GM18873 (cell line): Measurements from ENCODE around the gene SPDEF.

ENCODE experiments used
- ATAC-seq: cut with Tn5 transposase; IDR thresholded peaks from one replicate; pipeline ENCODE4 v1.9.1; 2021; ENCODE audit warnings: mild to moderate bottlenecking, moderate library complexity, moderate number of reproducible peaks; ENCODE audit not compliant: unreplicated experiment, low FRiP score

Gene SPDEF

DNA sequence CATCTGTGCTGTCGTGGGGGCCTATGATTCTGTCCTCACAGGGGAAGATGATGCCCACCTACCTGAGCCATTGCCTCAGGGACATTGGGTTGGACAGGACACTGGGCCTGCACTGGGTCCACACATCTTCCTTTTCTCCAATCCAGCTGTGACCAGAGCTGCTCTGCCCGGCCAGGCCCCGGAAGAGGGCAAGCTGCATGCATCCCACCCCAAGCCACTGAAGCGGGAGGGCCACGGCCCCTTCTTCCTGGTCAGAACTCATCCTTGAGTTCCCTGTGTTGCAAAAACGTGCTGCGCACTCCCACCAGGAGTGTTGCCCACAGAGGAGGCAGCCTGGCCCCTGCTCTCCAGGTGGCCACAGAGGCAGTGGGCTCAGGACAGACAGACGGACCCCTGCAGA, 38.2 kb downstream of the SPDEF start:
- no peak for ATAC-seq

DNA sequence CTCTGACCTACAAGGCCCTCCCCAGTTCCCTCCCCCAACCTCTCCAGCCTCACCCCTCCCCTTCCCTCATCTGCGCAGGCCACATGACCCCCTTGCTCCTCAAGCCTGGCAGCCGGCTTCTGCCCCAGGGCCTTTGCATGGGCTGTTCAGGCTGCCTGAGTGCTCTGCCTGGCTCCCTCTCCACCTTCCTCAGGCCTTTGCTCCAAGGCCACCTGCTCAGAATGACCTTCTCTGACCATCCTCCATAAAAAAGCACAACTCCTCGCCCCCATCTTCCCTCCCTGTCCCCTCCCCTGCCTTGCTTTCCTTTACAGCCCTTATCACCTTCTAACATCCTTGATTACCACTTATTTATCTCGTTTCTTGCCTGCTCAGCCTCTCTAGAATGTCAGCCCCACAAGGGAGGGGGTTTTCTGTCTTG, 38.7 kb downstream of the SPDEF start:
- no peak for ATAC-seq

DNA sequence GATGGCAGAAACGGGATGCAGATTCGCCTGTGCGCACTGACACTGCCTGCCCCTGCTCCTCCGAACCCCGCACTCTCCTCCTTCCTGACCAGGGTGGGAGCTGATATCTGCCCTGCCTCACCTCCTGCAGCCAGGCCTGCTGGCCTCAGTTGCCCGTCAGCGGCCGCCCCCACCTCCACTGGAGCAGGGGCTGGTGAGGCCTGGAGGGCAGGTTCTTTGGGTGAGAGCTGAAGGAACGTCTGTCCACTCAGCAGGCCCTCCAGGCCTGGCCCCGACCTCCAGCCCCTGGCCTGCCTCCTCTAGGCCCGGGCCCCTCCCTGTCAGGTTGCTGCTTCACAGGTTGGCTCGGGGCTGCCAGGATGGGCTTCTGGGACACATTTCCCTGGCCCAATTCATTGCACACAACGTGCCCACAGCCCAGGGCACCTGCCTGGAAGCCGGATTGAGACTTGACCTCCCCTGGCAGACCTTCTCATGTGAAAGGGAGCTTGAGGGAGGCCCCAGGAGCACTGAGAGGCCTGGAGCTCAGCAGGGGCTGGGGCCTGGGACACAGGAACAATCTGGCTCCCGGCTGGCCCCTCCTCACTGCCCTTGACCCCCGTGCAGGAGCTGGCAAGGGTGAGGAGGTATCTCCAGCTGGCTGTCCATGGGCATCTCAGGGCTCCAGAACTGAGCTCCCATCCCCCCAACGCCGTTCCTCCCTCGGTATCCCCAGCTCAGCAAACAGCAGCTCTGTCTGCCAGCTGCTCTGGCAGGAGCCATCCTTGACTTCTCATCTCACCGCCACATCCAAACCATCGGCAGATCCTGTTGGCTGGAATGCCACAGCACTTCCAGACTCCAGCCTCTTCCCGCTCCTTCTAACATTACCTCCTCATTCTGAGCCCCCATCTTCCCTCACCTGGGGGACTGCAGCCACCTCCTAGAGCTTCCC, 39.5 kb downstream of the SPDEF start:
- no peak for ATAC-seq

DNA sequence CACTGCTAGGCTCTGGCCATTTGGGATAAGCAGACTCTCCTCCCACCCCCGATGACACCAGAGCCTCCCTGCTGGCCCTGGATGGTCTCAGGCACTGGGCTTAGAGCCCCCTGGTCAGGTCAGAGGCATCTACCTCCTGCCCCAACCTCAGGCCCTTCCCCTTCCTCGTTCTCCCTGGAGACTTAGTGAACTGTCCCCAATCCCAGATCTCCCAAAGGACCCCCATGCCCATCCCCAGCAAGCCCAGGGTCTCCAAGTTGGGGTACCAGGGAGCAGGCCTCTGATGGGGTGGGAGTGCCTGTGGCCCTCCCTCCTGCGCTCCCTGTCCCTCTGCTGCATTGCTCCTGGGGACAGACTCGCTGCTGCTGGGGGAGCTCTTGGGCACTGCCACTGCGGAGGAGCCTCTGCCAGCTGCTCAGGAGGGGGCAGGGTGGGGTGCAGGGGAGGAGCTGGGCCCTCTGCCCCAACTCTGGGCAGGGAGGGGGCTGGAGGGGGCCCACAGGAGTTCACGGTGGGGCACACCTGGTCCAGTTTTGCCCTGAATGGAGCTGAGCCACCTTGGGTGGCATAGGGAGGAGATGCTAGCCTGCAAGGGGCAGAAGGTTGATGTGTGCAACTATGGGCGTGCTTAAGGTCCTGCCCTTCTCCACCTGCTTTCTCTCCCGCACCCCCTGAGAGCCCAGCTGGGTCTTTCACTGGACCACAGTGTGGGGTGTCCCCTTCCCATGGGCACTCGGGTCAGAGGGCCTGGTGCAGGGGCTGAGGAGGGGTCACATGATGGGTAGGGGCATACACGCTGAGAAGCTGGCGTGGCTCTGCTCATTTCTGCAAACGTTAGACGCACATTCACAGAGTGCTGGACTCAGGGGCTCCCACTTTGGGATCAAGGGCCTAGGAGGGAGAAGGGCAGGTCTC, 40.4 kb downstream of the SPDEF start:
- no peak for ATAC-seq

DNA sequence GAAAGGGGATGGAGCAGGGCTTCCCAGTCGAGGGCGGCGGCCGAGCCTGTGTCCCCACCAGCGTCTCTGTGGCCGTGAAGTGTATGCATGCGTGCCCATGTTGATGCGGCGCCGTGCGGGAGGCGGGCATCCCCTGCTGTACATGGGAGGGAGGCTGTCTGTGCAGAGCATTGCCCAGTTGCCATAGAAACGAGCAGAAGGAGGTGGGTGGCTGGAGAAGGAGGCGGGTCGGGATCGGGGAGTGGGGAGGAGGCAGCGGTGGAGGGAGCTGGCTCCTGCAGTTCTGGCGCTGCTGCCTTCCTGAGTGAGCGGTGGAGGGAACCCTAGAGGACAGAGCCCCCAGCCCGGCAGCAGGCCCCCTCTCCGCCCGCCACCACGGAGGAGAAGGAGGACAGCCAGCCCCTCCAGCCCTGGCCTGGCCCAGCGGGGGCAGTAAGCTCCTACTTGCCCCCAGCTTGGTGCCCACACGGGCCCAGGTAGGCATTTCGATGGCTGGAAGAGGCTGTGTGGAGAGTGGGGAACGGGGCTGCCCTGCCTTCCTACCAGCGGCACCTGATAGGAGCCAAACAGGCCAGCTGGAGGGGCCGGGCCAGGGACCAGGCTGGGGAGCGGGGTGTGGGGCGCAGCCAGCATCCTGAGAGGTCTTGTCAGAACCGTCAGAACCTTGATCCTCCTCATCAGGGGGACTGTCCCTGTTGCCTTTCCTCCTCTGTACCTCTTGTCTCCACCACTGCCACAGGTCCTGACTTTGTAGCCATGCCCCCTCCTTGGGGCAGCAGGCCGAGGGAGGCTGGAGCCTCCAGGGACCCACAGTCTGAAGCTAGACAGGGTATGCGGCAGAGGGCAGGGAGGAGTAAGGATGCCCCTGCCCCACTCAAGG, 41.3 kb downstream of the SPDEF start:
- no peak for ATAC-seq

DNA sequence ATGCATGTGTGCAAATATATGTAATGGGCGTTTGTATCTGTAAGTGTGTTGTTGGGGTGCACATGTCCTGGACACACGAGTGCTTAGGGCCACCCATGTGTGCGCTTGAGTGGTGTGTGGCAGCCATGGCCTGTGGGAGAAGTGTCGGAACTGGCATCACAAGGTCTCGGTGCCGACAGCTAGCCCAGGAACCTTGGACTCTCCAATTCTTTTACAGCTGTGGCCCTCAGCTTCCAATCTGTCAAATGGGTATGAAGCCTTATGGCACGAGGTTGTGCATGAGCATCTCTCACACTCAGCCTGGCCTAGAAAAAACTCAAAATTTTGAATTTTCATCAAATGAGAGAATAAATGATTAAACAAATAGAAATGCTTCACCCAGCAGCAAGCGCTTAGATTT, 42.0 kb downstream of the SPDEF start:
- ATAC-seq = no peak

DNA sequence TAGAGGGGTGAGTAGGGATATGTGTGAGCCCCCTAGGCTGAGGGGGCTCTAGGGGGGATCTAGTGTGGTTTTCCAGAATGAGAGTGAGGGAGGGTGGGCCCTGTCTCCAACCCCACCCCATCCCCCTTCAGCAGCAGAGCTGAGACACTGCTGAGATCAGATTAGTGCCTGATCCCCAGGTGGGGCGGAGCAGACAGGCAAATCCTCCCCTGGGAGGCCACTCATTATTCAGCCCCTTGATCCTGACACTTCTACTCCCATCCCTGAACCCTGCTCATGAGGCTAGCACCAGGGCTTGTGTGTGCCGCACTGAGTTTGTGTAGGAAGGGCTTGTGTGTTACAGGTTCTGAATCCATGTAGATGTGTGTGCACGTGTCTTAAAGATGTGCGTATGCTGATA, 42.5 kb downstream of the SPDEF start:
- ATAC-seq = no peak

DNA sequence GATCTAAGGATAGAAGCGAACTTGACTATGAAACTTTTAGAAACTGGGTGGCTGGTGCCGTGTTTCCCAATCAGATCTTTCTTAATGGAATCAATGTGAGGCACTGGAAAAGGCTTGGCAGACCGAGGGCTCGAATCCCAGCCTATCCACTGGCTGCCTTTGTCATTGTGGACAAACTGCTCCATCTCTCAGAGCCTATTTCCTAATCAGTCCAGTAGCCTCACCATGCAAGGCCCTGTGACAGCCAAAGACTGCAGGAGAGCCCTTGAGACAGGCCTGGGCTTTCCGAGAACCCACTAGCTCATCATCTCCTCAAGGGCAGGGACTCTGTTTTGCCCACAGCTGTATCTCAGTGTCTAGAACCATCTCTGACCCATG, 43.4 kb downstream of the SPDEF start:
- ATAC-seq = no peak

DNA sequence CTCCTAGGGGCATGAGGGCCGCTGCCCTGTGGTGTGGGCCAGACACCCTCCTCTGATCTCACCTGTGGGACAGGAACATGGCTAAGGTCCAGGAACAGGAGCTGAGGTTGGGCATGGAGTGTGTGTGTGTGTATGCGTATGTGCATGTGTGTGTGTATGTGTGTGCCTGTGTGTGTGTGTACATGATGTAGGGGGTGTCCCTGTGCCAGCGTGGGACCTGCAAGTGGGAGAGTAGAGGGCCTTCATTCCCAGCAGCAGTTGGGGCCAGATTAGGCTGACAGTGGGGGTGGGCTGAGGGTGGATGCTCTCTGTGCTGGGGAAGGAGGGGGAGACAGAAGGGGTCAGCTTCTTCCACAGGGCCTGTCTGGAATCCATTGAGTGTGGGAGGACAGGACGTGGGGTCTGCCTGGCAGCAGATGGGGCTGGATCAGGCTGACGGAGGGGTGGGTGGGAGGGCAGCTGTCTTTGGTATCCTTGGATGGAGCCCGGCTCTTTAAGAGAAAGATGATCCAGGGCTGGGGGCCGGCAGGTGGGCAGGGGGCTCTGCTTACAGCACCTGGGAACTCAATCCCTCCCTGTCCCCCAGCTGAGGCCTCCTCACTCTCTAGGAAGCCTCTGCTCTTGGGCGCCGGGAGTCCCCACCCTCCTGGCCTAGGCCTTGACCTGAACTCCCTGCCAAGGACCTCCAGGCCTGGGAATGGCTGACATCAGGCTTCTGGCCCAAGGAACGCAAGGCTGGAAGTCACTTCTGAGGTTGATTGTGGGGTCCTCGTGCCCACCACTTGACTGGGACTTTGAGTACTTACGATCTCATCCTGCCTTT, 44.0 kb downstream of the SPDEF start:
- ATAC-seq = no peak

DNA sequence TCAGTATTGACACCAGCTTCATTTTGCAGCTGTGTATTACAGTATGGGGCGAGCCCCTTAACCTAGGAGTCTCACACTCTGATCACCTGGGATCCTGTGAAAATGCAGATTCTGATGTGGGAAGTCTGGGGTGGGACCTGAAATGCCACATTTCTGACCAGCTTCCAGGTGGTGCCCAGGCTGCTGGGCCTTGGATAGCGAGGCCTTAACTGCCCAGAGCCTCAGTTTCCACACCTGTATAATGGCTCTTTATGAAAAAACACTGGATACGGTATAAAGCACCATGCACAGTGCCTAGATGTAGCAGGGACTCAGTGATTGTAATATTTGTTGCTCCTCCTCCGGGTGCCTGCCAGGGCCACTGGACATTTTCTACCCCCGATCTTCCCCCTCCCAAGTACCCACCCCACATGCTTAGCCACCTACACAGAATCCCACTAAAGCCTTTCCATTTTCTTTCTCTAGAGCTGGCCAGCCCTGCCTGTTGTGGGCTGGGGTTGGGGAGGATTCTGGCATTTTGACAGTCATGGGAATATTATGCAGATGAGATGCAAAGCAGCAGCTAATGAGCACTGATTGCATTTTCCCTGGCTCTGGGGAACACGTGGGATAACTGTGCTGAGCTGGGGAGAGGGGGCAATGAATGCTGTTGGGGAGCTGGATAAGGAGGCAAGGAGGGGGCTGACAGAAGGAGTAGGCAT, 44.8 kb downstream of the SPDEF start:
- ATAC-seq = no peak

DNA sequence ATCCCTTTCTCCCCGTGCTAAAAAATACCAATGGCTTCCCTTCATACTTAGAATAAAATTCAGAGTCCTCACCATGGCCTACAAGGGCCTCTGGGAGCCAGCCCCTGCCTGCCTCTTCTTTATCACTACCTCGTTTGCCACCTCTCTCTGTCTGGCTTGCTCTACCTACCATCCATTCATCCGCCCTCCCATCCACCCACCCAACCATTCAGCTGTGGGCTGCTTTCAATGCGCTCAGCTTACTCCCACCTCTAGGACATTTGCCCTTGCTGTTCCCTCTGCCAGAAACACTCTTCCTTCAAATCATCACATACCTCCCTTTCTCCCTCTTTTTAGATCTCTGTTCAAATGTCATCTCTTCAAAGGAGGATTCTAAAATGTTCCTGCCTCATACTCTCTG, 45.8 kb downstream of the SPDEF start:
- ATAC-seq = no peak

DNA sequence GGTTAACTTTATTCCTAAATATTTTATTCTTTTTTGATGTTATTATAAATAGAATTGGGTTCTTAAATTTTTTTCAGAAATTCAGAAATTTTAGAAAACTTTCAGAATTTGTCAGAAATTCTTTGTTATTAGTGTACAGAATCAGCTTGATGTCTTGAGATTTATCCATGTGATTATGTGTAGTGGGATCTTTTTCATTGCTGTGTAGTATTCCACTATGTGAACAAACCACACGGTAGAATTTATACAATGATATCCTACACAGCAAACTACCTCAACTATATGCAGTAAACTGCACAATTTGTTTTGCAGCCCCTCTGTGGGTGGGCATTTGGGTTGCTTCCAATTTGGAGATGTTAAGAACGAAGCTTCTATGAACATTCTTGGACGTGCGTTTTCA, 46.3 kb downstream of the SPDEF start:
- no peak for ATAC-seq

DNA sequence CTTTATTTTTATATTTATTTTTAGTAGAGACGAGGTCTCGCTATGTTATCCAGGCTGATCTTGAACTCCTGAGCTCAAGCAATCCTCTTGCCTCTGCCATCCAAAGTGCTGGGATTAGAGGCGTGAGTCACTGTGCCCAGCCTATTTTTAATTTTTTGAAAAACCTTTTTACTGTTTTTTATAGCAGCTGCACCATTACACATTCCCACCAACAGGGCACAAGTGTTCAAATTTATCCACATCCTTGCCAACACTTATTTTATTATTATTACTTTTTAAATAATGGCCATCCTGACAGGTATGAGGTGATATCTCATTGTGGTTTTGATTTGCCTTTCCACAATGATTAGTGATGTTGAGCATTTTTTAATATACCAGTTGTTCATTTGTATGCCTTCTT, 47.7 kb downstream of the SPDEF start:
- ATAC-seq = no peak

DNA sequence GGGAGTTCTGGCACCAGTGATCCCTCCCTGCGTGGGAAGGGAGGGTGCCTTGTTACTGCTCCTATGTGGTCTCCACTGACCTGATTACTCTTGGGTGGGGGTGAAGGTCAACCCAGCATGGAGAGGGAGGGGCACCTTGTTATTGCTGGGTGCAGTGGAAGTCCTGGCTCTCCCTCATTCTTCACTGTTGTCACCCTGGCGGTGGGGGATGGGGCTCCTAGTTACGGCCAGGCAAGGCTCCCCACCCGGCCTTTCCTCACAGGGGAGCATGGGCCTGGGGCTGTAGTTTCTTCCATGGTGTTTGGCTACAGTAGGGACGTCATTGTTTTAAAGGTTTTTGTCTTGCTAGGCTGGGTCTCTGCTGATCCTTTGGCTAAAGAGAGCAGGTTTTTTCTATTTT, 49.4 kb downstream of the SPDEF start:
- no peak for ATAC-seq

DNA sequence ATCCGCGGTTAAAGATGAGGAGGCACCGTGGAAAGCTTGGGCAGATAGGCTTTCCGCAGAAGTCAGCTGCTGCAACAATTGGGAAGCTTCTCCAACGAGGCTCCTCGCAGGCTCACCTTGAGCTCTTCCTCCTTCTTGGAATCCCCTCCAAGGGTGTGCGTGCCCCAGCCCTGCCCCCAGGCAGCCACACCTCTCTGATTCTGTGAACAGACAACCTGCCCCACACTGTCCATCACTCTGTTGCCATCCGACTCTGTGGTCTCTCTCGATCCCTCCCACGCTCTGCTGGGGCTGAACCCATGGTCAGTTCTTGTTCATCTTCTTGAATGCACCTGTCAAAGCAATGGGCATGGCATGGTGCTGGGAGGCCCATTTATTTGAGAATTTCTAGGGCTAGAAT, 58.7 kb downstream of the SPDEF start:
- ATAC-seq = no peak

DNA sequence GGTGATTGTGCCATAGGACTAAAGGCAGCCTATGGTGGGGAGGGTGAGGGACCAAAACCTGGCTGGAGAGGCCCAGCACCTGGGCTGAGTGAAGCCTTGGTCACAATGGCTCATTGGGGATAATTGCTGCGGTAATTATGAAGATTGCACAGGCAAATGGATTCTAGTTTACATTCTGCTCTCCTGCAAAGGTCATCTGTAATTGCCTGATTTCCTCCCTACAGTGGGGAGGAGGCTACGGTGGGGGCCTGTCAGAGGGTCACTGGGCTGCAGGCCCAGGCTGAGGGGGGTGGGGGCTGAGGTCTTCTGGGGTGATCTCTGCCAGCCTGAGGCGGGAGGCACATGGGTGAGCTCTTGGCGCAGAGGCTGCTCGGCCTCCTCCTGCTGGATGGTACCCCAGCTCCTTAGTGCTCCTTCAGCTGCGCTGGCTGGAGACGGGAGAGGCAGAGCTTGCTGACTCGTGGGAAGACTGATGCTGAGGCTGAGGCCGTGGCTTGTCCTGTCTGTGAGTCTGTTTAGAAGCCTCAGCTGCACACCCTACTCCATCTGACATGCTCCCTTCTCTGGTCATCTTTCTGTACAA, 59.9 kb downstream of the SPDEF start:
- no peak for ATAC-seq

DNA sequence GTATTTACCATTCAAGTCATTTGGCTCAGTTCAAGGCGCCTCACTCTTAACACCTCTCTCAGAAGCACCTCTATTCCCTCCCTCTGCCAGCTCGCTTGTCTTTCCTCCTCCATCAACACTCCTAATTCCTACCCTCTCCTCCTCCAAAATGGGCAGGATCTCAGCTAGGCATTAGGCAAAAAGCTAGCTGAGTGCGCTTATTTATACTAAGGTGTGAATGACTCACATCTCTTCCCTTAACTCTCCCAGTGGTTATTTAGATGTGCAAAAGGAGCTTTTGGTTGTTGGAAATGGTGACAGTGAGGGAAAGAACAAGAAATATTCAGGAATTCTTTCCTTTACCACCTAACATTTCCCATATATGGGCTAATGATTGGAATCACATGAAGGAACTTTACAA, 61.2 kb downstream of the SPDEF start:
- ATAC-seq = no peak

DNA sequence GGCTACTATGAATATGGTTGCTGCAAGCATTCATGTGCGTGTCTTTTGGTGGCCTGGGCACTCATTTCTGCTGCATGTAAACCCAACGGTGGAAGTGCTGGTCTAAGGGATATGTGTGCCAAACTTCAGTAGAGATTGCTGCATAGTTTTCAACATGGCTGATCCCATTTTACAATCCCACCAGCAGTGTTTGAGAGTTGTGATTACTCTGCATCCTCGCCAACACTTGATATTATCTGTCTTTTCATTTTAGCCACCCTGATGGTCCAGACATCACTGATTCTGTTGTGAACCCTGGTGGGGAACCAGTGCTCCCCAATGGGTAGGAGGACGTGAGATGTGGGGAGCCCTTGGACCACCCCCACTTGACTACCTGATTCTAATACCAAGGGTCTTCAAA, 62.8 kb downstream of the SPDEF start:
- no peak for ATAC-seq

DNA sequence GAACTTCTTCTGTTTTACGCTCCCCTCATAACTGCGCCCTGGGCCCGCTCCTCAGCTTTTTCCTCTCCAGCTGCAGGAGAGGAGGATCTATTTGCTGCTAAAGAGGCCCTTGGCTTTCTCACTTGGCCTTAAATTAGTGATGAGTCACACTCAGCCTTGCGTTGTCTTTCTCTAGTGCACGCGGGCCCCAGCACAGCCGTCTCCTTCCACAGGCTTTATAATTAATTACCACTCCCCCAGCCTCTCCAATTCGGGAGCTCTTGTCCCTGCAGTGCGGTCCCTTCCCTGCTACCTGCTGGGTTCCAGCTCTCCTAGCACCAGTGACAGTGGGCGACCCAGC, 65.1 kb downstream of the SPDEF start:
- no peak for ATAC-seq
